ENCODE results near the gene RAB26. TPM values are rescaled to one million over a fixed set of nuclear protein-coding genes. Genes with fewer than 3 reads are reported as not detected.
A peak's percentile ranks its signal among the peaks of the same experiment; 100 is the strongest.
"Not testable (repeated sequence)": the region's sequence is repeated elsewhere in the genome, so short reads cannot be mapped to it uniquely, and the experiment has no call there.

RAB26 gene, protein sequence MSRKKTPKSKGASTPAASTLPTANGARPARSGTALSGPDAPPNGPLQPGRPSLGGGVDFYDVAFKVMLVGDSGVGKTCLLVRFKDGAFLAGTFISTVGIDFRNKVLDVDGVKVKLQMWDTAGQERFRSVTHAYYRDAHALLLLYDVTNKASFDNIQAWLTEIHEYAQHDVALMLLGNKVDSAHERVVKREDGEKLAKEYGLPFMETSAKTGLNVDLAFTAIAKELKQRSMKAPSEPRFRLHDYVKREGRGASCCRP
- total RNA-seq (under 1 TPM in 2 of 7 donors, not detected in 5; 0.12 to 0.80 TPM), polyA plus RNA-seq (under 1 TPM; 0.19 to 0.50 TPM)
- long read RNA-seq, donor 1, partial matches to known transcripts: 0 of 55 reads
- long read RNA-seq, donor 1, other reads (novel, unspliced or antisense): 55 of 55 reads
- long read RNA-seq, donor 2: 0 reads
- long read RNA-seq, donor 3, partial matches to known transcripts: 0 of 16 reads
- long read RNA-seq, donor 3, other reads (novel, unspliced or antisense): 16 of 16 reads

DNA sequence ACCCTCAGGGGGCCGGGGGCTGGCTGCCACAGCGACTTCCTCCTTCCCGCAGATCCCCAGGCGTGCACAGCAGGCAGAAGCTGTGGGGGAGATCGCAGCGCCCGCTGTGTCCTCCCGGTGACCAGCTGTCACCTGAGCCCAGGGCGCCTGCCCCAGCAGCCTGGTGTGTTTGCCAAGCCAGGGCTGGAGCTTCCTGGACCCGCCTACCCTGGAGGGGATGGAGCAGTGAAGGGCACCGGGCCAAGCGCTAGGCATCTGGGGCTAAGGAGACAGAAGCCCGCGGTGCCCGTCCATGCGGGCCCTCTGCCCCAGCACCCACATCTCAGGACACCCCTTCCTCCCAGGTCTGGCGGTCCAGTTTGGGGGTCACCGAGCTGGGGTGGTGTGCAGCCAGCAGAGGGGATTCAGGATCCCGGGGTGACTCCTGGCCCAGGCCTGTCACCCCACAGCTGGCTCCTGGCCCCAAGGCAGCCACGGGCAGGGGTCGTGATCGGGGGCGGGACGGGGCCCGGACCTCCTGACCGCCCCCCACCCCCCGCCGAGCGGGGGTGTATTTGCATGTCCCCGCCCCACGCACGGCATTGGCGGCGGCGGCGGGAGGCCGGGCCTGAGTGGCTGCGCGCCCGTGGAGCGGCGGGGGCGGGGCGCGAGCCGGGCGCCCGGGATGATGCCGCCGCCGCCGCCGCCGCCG lies at the start of gene RAB26:
TSS of gene RAB26 (plus strand) at position 645 of the 691 bp plus-strand sequence. CDS start 159 bp downstream, outside the sequence.
- Histone ChIP-seq H3K27ac (peak within 1 kb of the TSS in 1 of 2 donors; percentile 21), H3K4me1 (ENCODE audit: insufficient read depth) (peaks cover 20% of the 10 kb centered on the region), H3K4me3 (peak within 1 kb of the TSS; percentile 31), H3K9me3 (no peaks in the 10 kb centered on the region), H3K36me3 (no peaks in the 10 kb centered on the region), H3K27me3 (no peaks in the 10 kb centered on the region)
- peak; percentile 67 to 81 (median 77) for DNase-seq
- TF ChIP-seq EP300 (IDR thresholded peaks at IDR 0.05) (no peak), POLR2A (IDR thresholded peaks at IDR 0.05) (no peak)
- TF ChIP-seq, protein P1, sequence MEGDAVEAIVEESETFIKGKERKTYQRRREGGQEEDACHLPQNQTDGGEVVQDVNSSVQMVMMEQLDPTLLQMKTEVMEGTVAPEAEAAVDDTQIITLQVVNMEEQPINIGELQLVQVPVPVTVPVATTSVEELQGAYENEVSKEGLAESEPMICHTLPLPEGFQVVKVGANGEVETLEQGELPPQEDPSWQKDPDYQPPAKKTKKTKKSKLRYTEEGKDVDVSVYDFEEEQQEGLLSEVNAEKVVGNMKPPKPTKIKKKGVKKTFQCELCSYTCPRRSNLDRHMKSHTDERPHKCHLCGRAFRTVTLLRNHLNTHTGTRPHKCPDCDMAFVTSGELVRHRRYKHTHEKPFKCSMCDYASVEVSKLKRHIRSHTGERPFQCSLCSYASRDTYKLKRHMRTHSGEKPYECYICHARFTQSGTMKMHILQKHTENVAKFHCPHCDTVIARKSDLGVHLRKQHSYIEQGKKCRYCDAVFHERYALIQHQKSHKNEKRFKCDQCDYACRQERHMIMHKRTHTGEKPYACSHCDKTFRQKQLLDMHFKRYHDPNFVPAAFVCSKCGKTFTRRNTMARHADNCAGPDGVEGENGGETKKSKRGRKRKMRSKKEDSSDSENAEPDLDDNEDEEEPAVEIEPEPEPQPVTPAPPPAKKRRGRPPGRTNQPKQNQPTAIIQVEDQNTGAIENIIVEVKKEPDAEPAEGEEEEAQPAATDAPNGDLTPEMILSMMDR (IDR thresholded peaks at IDR 0.05): no peak
- intact Hi-C loops (cut with DNase I): no loop called here
- WGBS, 3 donors: 13 to 26% (median 14%) methylated on average over 23 to 55 of the region's 55 CpGs

DNA sequence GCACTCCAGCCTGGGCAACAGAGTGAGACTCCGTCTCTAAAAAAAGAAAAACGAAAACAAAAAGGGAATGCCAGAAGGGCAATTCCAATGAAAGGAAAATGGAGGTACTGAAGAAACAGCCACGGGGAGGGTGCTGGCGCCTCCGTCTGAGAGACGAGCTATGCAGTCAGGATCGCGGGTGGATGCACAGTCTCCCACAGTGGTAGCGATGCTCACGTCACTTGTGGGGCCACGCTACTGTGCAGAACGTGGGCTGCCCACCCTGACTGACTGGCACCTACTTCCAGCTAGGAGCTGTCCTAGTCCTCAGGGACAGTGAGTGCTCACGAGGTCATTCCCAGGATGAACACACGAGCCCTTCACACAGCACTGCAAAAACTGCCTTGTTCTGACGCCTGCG lies 46.8 kb upstream of the RAB26 start:
- H3K36me3 ChIP-seq; H3K4me1 ChIP-seq (ENCODE audit: insufficient read depth); H3K27me3 ChIP-seq; DNase-seq; H3K27ac ChIP-seq; H3K4me3 ChIP-seq; H3K9me3 ChIP-seq; intact Hi-C loops (cut with DNase I): not testable (repeated sequence)
- WGBS, 3 donors: 84 to 89% (median 88%) methylated on average over 12 to 13 of the region's 16 CpGs

DNA sequence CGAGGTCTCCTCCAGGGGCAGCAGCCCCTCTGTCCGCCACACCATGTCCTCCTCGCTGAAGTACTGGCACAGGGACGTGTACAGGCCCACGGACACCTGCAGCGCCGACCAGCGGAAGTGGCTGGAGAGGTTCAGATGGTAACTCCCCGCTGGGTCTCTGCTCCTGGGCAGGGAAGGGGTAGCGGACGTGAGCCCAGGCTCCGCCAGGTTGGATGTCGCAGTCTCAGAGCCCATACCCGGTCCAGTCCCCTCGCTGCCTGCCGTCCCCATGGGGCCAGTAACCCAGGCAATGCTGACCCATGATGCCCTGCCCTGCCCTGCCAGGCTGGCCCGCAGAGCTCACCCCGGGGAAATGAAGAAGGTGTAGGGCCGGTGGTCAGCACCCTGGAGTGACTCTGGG lies 46.0 kb upstream of the RAB26 start:
- Histone ChIP-seq H3K9me3 (no peaks in the 10 kb centered on the region), H3K36me3 (no peaks in the 10 kb centered on the region), H3K27ac (no peak overlapping the region), H3K4me1 (ENCODE audit: insufficient read depth) (no peaks in the 10 kb centered on the region), H3K4me3 (no peak overlapping the region), H3K27me3 (no peaks in the 10 kb centered on the region)
- intact Hi-C loops (cut with DNase I): no loop called here
- TF ChIP-seq, protein P1 (IDR thresholded peaks at IDR 0.05): no peak
- TF ChIP-seq POLR2A (IDR thresholded peaks at IDR 0.05) (no peak), EP300 (IDR thresholded peaks at IDR 0.05) (no peak)
- 85 to 93% (median 91%) methylated on average over 13 to 19 of the region's 19 CpGs for WGBS, 3 donors
- no peak for DNase-seq

DNA sequence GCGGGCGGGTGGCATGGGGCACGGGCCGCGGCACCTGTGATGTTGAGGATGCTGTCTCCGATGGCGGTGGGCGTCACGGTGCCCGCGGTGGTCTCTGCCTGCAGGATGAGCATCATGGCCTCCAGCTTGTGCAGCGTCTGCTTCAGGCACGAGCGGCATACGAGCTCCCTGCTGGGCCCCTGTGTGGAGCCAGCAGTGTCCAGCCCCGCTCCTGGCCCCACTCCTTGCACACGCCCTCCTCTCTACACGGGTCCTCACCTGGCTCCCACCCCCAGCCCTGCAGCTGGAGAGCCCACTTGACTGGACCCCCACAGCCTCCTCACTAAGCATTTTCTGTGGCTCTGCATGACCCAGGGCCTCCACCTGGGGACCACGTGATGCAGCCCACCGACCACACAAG lies 44.0 kb upstream of the RAB26 start:
- H3K4me1 ChIP-seq (ENCODE audit: insufficient read depth); H3K9me3 ChIP-seq; H3K27ac ChIP-seq; H3K4me3 ChIP-seq; DNase-seq; H3K36me3 ChIP-seq; intact Hi-C loops (cut with DNase I); H3K27me3 ChIP-seq: not testable (repeated sequence)
- WGBS, 3 donors: 80 to 100% (median 89%) methylated on average over 1 to 17 of the region's 20 CpGs

DNA sequence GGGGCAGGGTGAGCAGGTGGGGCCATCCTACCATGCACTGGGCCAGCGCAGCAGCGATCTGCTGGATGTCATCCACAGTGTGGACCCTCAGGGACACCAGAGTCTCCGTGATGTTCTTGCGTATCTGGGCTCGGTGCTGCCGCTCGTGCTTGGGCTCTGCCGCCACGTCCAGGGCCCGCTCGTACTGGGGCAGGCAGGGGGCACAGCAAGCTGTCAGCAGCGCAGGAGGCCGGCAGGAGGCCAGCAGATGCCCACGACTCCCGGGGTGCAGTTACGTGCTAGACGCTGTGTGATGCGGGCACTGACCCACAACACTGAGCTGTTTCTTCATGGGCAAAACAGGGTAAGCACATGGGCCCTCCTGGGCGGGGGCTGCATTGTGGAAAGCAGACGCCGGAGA lies 43.1 kb upstream of the RAB26 start:
- H3K36me3 ChIP-seq; H3K4me3 ChIP-seq; H3K4me1 ChIP-seq (ENCODE audit: insufficient read depth); H3K27ac ChIP-seq; H3K9me3 ChIP-seq; intact Hi-C loops (cut with DNase I); H3K27me3 ChIP-seq; DNase-seq: not testable (repeated sequence)
- WGBS, 3 donors: 88 to 94% (median 89%) methylated on average over 18 to 21 of the region's 21 CpGs

GRCh38 chr16:2105769-2106168 lies 42.7 kb upstream of the RAB26 start:
- H3K9me3 ChIP-seq; intact Hi-C loops (cut with DNase I); H3K4me1 ChIP-seq (ENCODE audit: insufficient read depth); H3K27me3 ChIP-seq; H3K36me3 ChIP-seq; H3K4me3 ChIP-seq; H3K27ac ChIP-seq; DNase-seq: not testable (repeated sequence)
- WGBS, 3 donors: 69 to 80% (median 75%) methylated on average over 15 to 20 of the region's 22 CpGs

DNA sequence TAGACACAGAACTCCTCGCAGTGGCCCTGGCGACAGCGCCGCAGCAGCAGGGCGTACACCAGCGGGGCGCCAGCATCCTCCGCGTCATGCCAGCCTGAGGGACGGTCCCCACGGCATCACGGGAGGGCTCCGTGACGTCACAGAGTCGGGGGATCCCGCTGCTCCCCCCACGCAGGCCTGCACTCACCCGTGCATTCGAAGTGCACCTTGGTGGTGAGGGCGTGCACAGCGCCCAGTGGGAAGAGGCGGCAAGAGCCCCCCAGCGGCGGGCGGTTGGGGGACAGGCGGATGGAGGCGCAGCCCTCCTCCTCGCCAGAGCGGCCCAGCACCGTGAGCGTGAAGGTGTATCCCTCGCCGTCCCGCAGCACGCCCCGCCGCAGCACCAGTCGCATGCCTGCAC lies 42.2 kb upstream of the RAB26 start:
- intact Hi-C loops (cut with DNase I); H3K4me1 ChIP-seq (ENCODE audit: insufficient read depth); H3K36me3 ChIP-seq; H3K9me3 ChIP-seq; DNase-seq; H3K4me3 ChIP-seq; H3K27me3 ChIP-seq; H3K27ac ChIP-seq: not testable (repeated sequence)
- WGBS, 3 donors: 92 to 94% (median 92%) methylated on average over 13 to 38 of the region's 38 CpGs

- H3K4me1 ChIP-seq (ENCODE audit: insufficient read depth); intact Hi-C loops (cut with DNase I); H3K27ac ChIP-seq; H3K27me3 ChIP-seq; H3K9me3 ChIP-seq; DNase-seq; H3K4me3 ChIP-seq; H3K36me3 ChIP-seq: not testable (repeated sequence)
- WGBS, 3 donors: 73 to 77% (median 74%) methylated on average over 17 of the region's 17 CpGs
These were observed 41.2 kb upstream of the RAB26 start for GRCh38 chr16:2107121-2107790.

DNA sequence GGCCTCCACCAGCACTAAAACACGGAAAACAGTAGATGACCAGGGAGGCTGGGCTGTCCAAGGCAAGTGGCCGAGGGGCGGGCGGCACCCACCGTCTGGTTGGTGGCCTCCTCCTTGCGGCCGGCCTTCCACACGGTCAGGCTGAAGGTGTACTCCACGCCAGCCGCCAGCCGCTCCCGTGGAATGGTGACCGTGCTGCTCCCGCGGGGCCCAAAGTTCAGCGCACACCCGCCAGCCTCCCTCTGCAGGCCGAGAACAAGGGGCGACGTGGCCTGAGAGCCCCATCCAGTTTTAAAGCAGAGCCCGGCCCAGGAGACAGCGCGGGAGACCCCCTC lies 40.7 kb upstream of the RAB26 start:
- DNase-seq; intact Hi-C loops (cut with DNase I); H3K36me3 ChIP-seq; H3K9me3 ChIP-seq; H3K27ac ChIP-seq; H3K4me3 ChIP-seq; H3K27me3 ChIP-seq; H3K4me1 ChIP-seq (ENCODE audit: insufficient read depth): not testable (repeated sequence)
- 89 to 94% (median 92%) methylated on average over 22 to 23 of the region's 23 CpGs for WGBS, 3 donors

All from ovary (tissue), 10 donors.